SK-N-SH (cell line): ENCODE results near the gene ATP6V1G3. TPM values are rescaled to one million over a fixed set of nuclear protein-coding genes. Genes with fewer than 3 reads are reported as not detected.

Source experiments
- CTCF ChIP-seq: fragments of 200-600 bp; sonication (generic); IDR thresholded peaks from 2 replicates; pipeline ENCODE4 v1.6.1; 2017; ENCODE audit warnings: antibody characterized with exemption, mild to moderate bottlenecking, moderate library complexity
- FOXJ3 ChIP-seq: sonication (generic); formaldehyde crosslinking; IDR thresholded peaks from 2 replicates; pipeline ENCODE4 v1.5.1; 2020; ENCODE audit warnings: mild to moderate bottlenecking, missing genetic modification reagents
- GABPA ChIP-seq: IDR thresholded peaks from 2 replicates; pipeline ENCODE4 v1.4.0; 2012; ENCODE audit warnings: low read depth, mild to moderate bottlenecking
- GATA2 ChIP-seq: sonication (generic); formaldehyde crosslinking; IDR thresholded peaks from 2 replicates; pipeline ENCODE4 v1.5.0; 2020; ENCODE audit warnings: mild to moderate bottlenecking, missing genetic modification reagents
- JUND ChIP-seq: IDR thresholded peaks from 2 replicates; pipeline ENCODE4 v1.4.0; 2012
- MAX ChIP-seq: IDR thresholded peaks from 2 replicates; pipeline ENCODE4 v1.4.0; 2012; ENCODE audit warnings: low read depth
- MEF2A ChIP-seq: IDR thresholded peaks from 2 replicates; pipeline ENCODE4 v1.4.0; 2012; ENCODE audit warnings: low read depth, borderline replicate concordance
- NRF1 ChIP-seq: IDR thresholded peaks from 2 replicates; pipeline ENCODE4 v1.6.1; 2012; ENCODE audit warnings: low read depth, mild to moderate bottlenecking, low read length
- POLR2AphosphoS5 ChIP-seq: IDR thresholded peaks from 2 replicates; pipeline ENCODE4 v1.6.1; 2012; ENCODE audit warnings: low read depth, low read length
- RAD21 ChIP-seq: IDR thresholded peaks from 2 replicates; pipeline ENCODE4 v1.6.1; 2012; ENCODE audit warnings: mild to moderate bottlenecking, low read length
- RFX5 ChIP-seq: IDR thresholded peaks from 2 replicates; pipeline ENCODE4 v1.6.1; 2012; ENCODE audit warnings: mild to moderate bottlenecking, improper control_type of control experiment, low read length
- SIN3A ChIP-seq: IDR thresholded peaks from 2 replicates; pipeline ENCODE4 v1.6.1; 2012; ENCODE audit warnings: low read depth, mild to moderate bottlenecking, low read length, moderate library complexity, borderline replicate concordance
- SMC3 ChIP-seq: IDR thresholded peaks from 2 replicates; pipeline ENCODE4 v1.6.1; 2012; ENCODE audit warnings: low read depth, low read length, improper control_type of control experiment
- TAF1 ChIP-seq: IDR thresholded peaks from 2 replicates; pipeline ENCODE4 v1.6.1; 2012; ENCODE audit warnings: low read depth, mild to moderate bottlenecking, low read length, moderate library complexity, borderline replicate concordance
- TCF12 ChIP-seq: IDR thresholded peaks from 2 replicates; pipeline ENCODE4 v1.4.0; 2012
- TEAD4 ChIP-seq: IDR thresholded peaks from 2 replicates; pipeline ENCODE4 v1.4.0; 2012; ENCODE audit warnings: mild to moderate bottlenecking, borderline replicate concordance; ENCODE audit not compliant: insufficient read depth
- polyA plus RNA-seq, 3 experiments: library from polyadenylated mRNA; depleted of rRNA; stranded (reverse); fragments of >200 nt; gene quantifications; 2 replicates each; pipeline ENCODE4 v1.2.3, GENCODE V29; 2012
- TF ChIP-seq, protein P1 (sequence below): fragments of 150-350 bp; IDR thresholded peaks from 2 replicates; pipeline ENCODE4 v1.6.1; 2016; ENCODE audit warnings: mild to moderate bottlenecking, low read depth, low read length
- TF ChIP-seq, protein P2 (sequence below): IDR thresholded peaks from 2 replicates; pipeline ENCODE4 v1.4.0; 2012; ENCODE audit warnings: low read depth, borderline replicate concordance
- TF ChIP-seq, protein P3 (sequence below): IDR thresholded peaks from 2 replicates; pipeline ENCODE4; 2012

ATP6V1G3 gene
- polyA plus RNA-seq, 1 of the 3 experiments (the other 2 are of a cell fraction) = not detected

DNA sequence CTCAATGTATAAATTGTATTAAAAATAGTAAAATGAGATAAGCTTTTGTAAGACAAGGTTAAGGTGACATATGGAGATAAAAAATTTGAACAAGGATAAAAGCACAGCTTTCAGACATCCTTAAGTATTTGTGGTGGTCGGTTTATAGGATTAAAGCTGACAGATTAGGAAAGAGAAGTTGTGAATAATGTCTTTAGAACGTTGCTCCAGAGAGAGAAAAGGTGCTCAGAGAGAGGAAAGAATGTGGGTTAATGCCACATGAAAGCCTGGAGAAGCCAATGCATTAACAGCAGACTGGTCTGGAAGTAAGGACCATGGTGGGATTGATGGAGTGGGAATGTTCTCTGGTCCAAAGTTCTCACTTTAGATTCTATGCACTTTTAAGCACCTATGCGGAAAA, 44.8 kb downstream of the ATP6V1G3 start (continued):
- TF ChIP-seq, protein P1, sequence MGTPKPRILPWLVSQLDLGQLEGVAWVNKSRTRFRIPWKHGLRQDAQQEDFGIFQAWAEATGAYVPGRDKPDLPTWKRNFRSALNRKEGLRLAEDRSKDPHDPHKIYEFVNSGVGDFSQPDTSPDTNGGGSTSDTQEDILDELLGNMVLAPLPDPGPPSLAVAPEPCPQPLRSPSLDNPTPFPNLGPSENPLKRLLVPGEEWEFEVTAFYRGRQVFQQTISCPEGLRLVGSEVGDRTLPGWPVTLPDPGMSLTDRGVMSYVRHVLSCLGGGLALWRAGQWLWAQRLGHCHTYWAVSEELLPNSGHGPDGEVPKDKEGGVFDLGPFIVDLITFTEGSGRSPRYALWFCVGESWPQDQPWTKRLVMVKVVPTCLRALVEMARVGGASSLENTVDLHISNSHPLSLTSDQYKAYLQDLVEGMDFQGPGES = no peak
- no peak for TF ChIP-seq GABPA
- TF ChIP-seq CTCF = no peak
- no peak for TF ChIP-seq FOXJ3
- no peak for TF ChIP-seq TAF1
- TF ChIP-seq, protein P2, sequence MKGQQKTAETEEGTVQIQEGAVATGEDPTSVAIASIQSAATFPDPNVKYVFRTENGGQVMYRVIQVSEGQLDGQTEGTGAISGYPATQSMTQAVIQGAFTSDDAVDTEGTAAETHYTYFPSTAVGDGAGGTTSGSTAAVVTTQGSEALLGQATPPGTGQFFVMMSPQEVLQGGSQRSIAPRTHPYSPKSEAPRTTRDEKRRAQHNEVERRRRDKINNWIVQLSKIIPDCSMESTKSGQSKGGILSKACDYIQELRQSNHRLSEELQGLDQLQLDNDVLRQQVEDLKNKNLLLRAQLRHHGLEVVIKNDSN = no peak
- TF ChIP-seq POLR2AphosphoS5 = 0 out of 2 replicates have a peak, but pooled peaks have one; percentile 21
- TF ChIP-seq, protein P3, sequence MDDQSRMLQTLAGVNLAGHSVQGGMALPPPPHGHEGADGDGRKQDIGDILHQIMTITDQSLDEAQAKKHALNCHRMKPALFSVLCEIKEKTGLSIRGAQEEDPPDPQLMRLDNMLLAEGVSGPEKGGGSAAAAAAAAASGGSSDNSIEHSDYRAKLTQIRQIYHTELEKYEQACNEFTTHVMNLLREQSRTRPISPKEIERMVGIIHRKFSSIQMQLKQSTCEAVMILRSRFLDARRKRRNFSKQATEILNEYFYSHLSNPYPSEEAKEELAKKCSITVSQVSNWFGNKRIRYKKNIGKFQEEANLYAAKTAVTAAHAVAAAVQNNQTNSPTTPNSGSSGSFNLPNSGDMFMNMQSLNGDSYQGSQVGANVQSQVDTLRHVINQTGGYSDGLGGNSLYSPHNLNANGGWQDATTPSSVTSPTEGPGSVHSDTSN = peak; percentile 84
- TF ChIP-seq SMC3 = no peak
- TF ChIP-seq TEAD4 = peak; percentile 38; the same call in 1 of the 2 replicates
- TF ChIP-seq MAX = no peak
- TF ChIP-seq RAD21 = no peak
- TF ChIP-seq MEF2A = 0 out of 2 replicates have a peak, but pooled peaks have one; percentile 40
- no peak for TF ChIP-seq GATA2 (CRISPR knock-in tag)
- TF ChIP-seq JUND = peak; percentile 35; the same call in 1 of the 2 replicates
- no peak for TF ChIP-seq RFX5
- no peak for TF ChIP-seq SIN3A
- TF ChIP-seq TCF12 = peak; percentile 62
- no peak for TF ChIP-seq NRF1
